Mesenchymal stem cell (in vitro differentiated cells and primary cell): ENCODE data around the gene SRPK3.

ENCODE experiments used
- DNase-seq: peaks from one replicate; pipeline ENCODE4 v3.0.0-alpha.2; 2013
- H2AFZ ChIP-seq: one replicate; pipeline ENCODE4 v1.6.1; 2013; ENCODE audit warnings: low read depth, mild to moderate bottlenecking, control low read depth, inconsistent platforms, low read length, moderate library complexity
- H2AK5ac ChIP-seq: 2 replicates; pipeline ENCODE4 v1.6.1; 2013; ENCODE audit warnings: low read length, moderate library complexity, mild to moderate bottlenecking, inconsistent platforms; ENCODE audit not compliant: severe bottlenecking
- H2BK120ac ChIP-seq: one replicate; pipeline ENCODE4 v1.6.1; 2013; ENCODE audit warnings: low read depth, mild to moderate bottlenecking, inconsistent platforms, low read length, moderate library complexity
- H2BK12ac ChIP-seq, 2 experiments: one replicate each; pipeline ENCODE4 v1.6.1; 2013; ENCODE audit warnings: inconsistent platforms in 2 of 2, low read length in 2 of 2, mild to moderate bottlenecking in 2 of 2, moderate library complexity in 2 of 2, control low read depth in 1 of 2
- H2BK15ac ChIP-seq: one replicate; pipeline ENCODE4 v1.6.1; 2013; ENCODE audit warnings: mild to moderate bottlenecking, low read depth, inconsistent platforms; ENCODE audit not compliant: poor library complexity, severe bottlenecking
- H2BK5ac ChIP-seq: 2 replicates; pipeline ENCODE4 v1.6.1; 2013; ENCODE audit warnings: low read depth, mild to moderate bottlenecking, low read length, control low read depth, inconsistent platforms; ENCODE audit not compliant: poor library complexity, severe bottlenecking
- H3K14ac ChIP-seq, 2 experiments: one replicate each; pipeline ENCODE4 v1.6.1; 2013; ENCODE audit warnings: inconsistent platforms in 2 of 2, low read length in 2 of 2, control low read depth in 1 of 2, mild to moderate bottlenecking in 1 of 2, moderate library complexity in 1 of 2
- H3K18ac ChIP-seq, 2 experiments: one replicate each; pipeline ENCODE4 v1.6.1; 2013; ENCODE audit warnings: inconsistent platforms in 2 of 2, low read length in 2 of 2, control low read depth in 1 of 2, low read depth in 1 of 2, mild to moderate bottlenecking in 1 of 2
- H3K23ac ChIP-seq, 2 experiments: one replicate each; pipeline ENCODE4 v1.6.1; 2013; ENCODE audit warnings: inconsistent platforms in 2 of 2, low read length in 2 of 2, mild to moderate bottlenecking in 2 of 2, moderate library complexity in 2 of 2, control low read depth in 1 of 2
- H3K27ac ChIP-seq: 2 replicates; pipeline ENCODE4 v1.5.1; 2013; ENCODE audit warnings: mild to moderate bottlenecking, moderate library complexity, low read length, control low read depth, inconsistent platforms; ENCODE audit not compliant: poor library complexity, severe bottlenecking
- H3K27me3 ChIP-seq, 2 experiments: 2 replicates each; pipeline versions ENCODE4 v1.6.1 to v1.7.0; 2013; ENCODE audit warnings: low read length in 2 of 2, mild to moderate bottlenecking in 2 of 2, moderate library complexity in 2 of 2, control low read depth in 1 of 2, inconsistent platforms in 1 of 2; ENCODE audit not compliant: control insufficient read depth in 1 of 2, insufficient read depth in 1 of 2
- H3K36me3 ChIP-seq, 2 experiments: 2 replicates each; pipeline versions ENCODE4 v1.6.1 to v1.7.0; 2013; ENCODE audit warnings: low read length in 2 of 2, control low read depth in 1 of 2, inconsistent platforms in 1 of 2, low read depth in 1 of 2, mild to moderate bottlenecking in 1 of 2; ENCODE audit not compliant: insufficient read depth in 2 of 2, control insufficient read depth in 1 of 2
- H3K4ac ChIP-seq, 2 experiments: one replicate each; pipeline ENCODE4 v1.6.1; 2013; ENCODE audit warnings: inconsistent platforms in 2 of 2, low read length in 2 of 2, mild to moderate bottlenecking in 2 of 2, moderate library complexity in 2 of 2, control low read depth in 1 of 2, low read depth in 1 of 2
- H3K4me1 ChIP-seq: 2 replicates; pipeline ENCODE4 v1.6.1; 2013; ENCODE audit warnings: low read depth, low read length, control low read depth; ENCODE audit not compliant: control insufficient read depth, insufficient read depth
- H3K4me2 ChIP-seq: 2 replicates; pipeline ENCODE4 v1.6.1; 2013; ENCODE audit warnings: low read length, mild to moderate bottlenecking, inconsistent platforms; ENCODE audit not compliant: poor library complexity, severe bottlenecking
- H3K4me3 ChIP-seq, 2 experiments: 2 replicates each; pipeline versions ENCODE4 v1.5.1 to v1.7.0; 2013; ENCODE audit warnings: low read length in 2 of 2, mild to moderate bottlenecking in 2 of 2, control low read depth in 1 of 2, low read depth in 1 of 2; ENCODE audit not compliant: insufficient read depth in 1 of 2
- H3K79me1 ChIP-seq: replicated peaks from 2 replicates; pipeline ENCODE4 v1.6.1; 2013; ENCODE audit warnings: mild to moderate bottlenecking, control low read depth, low read length, inconsistent platforms; ENCODE audit not compliant: poor library complexity, severe bottlenecking
- H3K9ac ChIP-seq: 2 replicates; pipeline ENCODE4 v1.7.0; 2013; ENCODE audit warnings: mild to moderate bottlenecking, low read length, moderate library complexity
- H3K9me3 ChIP-seq: 2 replicates; pipeline ENCODE4 v1.7.0; 2013; ENCODE audit warnings: mild to moderate bottlenecking, low read length; ENCODE audit not compliant: control insufficient read depth
- H4K8ac ChIP-seq: one replicate; pipeline ENCODE4 v1.6.1; 2013; ENCODE audit warnings: inconsistent platforms, mild to moderate bottlenecking, low read length, moderate library complexity
- H4K91ac ChIP-seq: one replicate; pipeline ENCODE4 v1.6.1; 2013; ENCODE audit warnings: mild to moderate bottlenecking, low read length, inconsistent platforms
- WGBS: methylation state at CpG from one replicate; pipeline ENCODE4 v1.1.7; 2013; ENCODE audit warnings: mixed read lengths; 5-methylcytosine and 5-hydroxymethylcytosine counted together

The SRPK3 gene

DNA sequence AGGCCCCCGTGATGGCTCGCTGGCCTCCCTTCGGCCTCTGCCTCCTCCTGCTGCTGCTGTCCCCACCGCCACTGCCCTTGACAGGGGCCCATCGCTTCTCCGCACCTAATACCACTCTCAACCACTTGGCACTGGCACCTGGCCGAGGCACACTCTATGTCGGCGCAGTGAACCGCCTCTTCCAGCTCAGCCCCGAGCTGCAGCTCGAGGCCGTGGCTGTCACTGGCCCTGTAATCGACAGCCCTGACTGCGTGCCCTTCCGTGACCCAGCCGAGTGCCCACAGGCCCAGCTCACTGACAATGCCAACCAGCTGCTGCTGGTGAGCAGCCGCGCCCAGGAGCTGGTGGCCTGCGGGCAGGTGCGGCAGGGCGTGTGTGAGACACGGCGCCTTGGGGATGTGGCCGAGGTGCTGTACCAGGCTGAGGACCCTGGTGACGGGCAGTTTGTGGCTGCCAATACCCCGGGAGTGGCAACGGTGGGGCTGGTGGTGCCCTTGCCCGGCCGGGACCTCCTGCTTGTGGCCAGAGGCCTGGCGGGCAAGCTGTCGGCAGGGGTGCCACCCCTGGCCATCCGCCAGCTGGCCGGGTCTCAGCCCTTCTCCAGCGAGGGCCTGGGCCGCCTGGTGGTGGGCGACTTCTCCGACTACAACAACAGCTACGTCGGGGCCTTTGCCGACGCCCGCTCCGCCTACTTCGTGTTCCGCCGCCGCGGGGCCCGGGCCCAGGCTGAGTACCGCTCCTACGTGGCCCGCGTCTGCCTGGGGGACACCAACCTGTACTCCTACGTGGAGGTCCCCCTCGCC lies 13.8 kb upstream of the SRPK3 start:
- H2AK5ac ChIP-seq, result no peak overlapping the region
- no peak for DNase-seq

DNA sequence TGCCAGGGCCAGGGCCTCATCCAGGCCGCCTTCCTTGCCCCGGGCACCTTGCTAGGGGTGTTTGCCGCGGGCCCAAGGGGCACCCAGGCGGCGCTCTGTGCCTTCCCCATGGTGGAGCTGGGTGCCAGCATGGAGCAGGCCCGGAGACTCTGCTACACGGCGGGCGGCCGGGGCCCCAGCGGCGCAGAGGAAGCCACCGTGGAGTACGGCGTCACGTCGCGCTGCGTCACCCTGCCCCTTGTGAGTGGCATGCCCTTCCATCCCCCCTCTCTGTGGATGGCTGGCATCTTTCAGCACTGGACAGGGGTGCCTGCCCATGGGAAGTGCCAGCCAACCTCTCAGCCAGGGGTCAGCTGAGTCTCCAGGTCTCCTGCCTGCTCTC lies 13.2 kb upstream of the SRPK3 start:
- Histone ChIP-seq H3K9ac (no peak overlapping the region), H3K27ac (no peak overlapping the region), H3K36me3 (peaks cover 6 to 59% of the 10 kb centered on the region in 2 experiments), H2BK5ac (no peak overlapping the region), H3K18ac (no peak overlapping the region), H3K23ac (no peak overlapping the region), H2BK12ac (no peak overlapping the region), H2AK5ac (no peak overlapping the region), H2BK120ac (no peak overlapping the region), H3K4me2 (no peak overlapping the region), H3K14ac (no peak overlapping the region), H3K79me1 (peaks cover 9% of the 10 kb centered on the region), H3K4me1 (peaks cover 31% of the 10 kb centered on the region), H4K91ac (no peak overlapping the region), H3K9me3 (no peaks in the 10 kb centered on the region), H3K4ac (no peak overlapping the region), H3K4me3 (no peak overlapping the region), H4K8ac (no peak overlapping the region), H2BK15ac (no peak overlapping the region), H2AFZ (no peak overlapping the region), H3K27me3 (peaks cover 0 to under 1% of the 10 kb centered on the region in 2 experiments)
- WGBS, result 96% methylated on average over 11 of the region's 20 CpGs
- no peak for DNase-seq

More for the DNA sequence above, 13.8 kb upstream of the SRPK3 start:
- peak overlapping the region; percentile 44 for H2BK15ac ChIP-seq
- no peak overlapping the region for H2BK5ac ChIP-seq
- H3K14ac ChIP-seq, result peak overlapping the region in 1 of 2 experiments; percentile 23
- H3K36me3 ChIP-seq, result peaks cover 6 to 53% of the 10 kb centered on the region in 2 experiments
- H2BK12ac ChIP-seq, result peak overlapping the region; percentile 84 to 95
- no peak overlapping the region for H2AFZ ChIP-seq
- H3K9ac ChIP-seq, result peak overlapping the region; percentile 84
- peaks cover 0 to 2% of the 10 kb centered on the region in 2 experiments for H3K27me3 ChIP-seq
- peaks cover 9% of the 10 kb centered on the region for H3K79me1 ChIP-seq
- H4K91ac ChIP-seq, result peak overlapping the region; percentile 98
- peak overlapping the region in 1 of 2 experiments; percentile 15 for H3K4ac ChIP-seq
- H3K23ac ChIP-seq, result no peak overlapping the region
- H3K4me3 ChIP-seq, result peak overlapping the region in 1 of 2 experiments; percentile 78
- H3K27ac ChIP-seq, result no peak overlapping the region
- no peak overlapping the region for H2BK120ac ChIP-seq
- peaks cover 31% of the 10 kb centered on the region for H3K4me1 ChIP-seq
- H3K18ac ChIP-seq, result peak overlapping the region; percentile 46 to 70
- H4K8ac ChIP-seq, result peak overlapping the region; percentile 60
- no peaks in the 10 kb centered on the region for H3K9me3 ChIP-seq
- WGBS, result 90% methylated on average over 52 of the region's 56 CpGs
- no peak overlapping the region for H3K4me2 ChIP-seq

DNA sequence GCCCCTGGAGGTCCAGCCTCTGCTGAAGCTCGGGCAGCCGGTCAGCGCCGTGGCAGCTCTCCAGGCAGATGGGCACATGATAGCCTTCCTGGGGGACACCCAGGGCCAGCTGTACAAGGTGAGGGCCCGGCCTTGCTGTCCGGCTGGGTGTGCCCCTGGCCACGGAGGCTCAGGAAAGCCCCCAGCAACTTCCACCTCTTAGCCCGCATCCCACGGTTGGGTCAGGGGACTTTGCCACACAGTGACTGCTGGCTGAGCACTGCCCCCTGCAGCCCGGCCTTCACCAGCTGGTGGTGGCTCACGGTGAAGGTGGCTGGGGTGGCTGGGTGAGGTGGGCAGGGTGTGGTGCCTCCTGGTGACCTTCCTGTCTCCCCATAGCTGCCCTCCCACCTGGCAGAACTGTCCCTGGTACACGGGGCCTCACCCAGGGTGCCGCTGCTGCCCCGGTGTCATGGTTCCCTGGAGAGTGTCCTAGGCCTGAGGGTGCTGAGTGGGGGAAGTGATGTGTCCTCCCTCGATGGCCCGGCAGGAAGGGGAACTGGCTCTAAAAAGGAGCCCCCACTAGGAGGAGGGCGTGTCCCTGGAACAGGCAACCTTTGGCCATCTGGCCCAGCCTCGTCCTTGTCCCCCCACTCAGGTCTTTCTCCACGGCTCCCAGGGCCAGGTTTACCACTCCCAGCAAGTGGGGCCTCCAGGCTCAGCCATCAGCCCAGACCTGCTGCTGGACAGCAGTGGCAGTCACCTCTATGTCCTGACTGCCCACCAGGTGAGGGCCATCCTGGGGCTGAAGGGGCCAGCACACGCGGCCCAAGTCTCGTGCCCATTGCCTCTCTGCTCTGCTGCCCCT lies 12.3 kb upstream of the SRPK3 start:
- no peak overlapping the region for H3K27ac ChIP-seq
- no peaks in the 10 kb centered on the region for H3K9me3 ChIP-seq
- H3K4ac ChIP-seq, result no peak overlapping the region
- H2BK12ac ChIP-seq, result no peak overlapping the region
- no peak overlapping the region for H3K23ac ChIP-seq
- no peak overlapping the region for H3K9ac ChIP-seq
- H3K18ac ChIP-seq, result no peak overlapping the region
- H4K8ac ChIP-seq, result no peak overlapping the region
- H2BK5ac ChIP-seq, result no peak overlapping the region
- no peak overlapping the region for H3K4me3 ChIP-seq
- peaks cover 31% of the 10 kb centered on the region for H3K4me1 ChIP-seq
- H2BK15ac ChIP-seq, result no peak overlapping the region
- no peaks in the 10 kb centered on the region for H3K27me3 ChIP-seq
- no peak overlapping the region for H2BK120ac ChIP-seq
- 94% methylated on average over 16 of the region's 22 CpGs for WGBS
- no peak overlapping the region for H3K4me2 ChIP-seq
- peaks cover 9% of the 10 kb centered on the region for H3K79me1 ChIP-seq
- no peak for DNase-seq
- H4K91ac ChIP-seq, result peak overlapping the region; percentile 39
- peaks cover 6 to 68% of the 10 kb centered on the region in 2 experiments for H3K36me3 ChIP-seq
- H3K14ac ChIP-seq, result no peak overlapping the region
- no peak overlapping the region for H2AFZ ChIP-seq
- H2AK5ac ChIP-seq, result no peak overlapping the region
